NCI-H2171 treated with DMSO at 0.1 percent for 48 hours (cell line): Measurements from ENCODE around the gene APBA3.
A peak's percentile ranks its signal among the peaks of the same experiment; 100 is the strongest.

Experiments used
- DNase-seq: peaks from one replicate; lab custom pipeline; 2025; lab: John Stamatoyannopoulos, UW

The APBA3 gene

GRCh38 chr19:3788996-3789778, 27.7 kb upstream of the APBA3 start:
- no peak for DNase-seq

GRCh38 chr19:3785938-3786824, 24.7 kb upstream of the APBA3 start, which contains the start of gene MATK:
Gene MATK, minus strand, starts transcription at chr19:3786381. Its CDS starts 1,246 bp downstream, at chr19:3785135.
- DNase-seq, result peak; percentile 12

- DNase-seq, result peak; percentile 31
Measured at GRCh38 chr19:3785451-3785937, 24.0 kb upstream of the APBA3 start.

- DNase-seq, result no peak
Measured at GRCh38 chr19:3784607-3785450, 23.3 kb upstream of the APBA3 start.

- DNase-seq, result no peak
Measured at GRCh38 chr19:3783660-3784584, 22.4 kb upstream of the APBA3 start.

- DNase-seq, result no peak
Measured at GRCh38 chr19:3782903-3783302, 21.4 kb upstream of the APBA3 start.

- DNase-seq, result no peak
Measured at GRCh38 chr19:3782330-3782729, 20.8 kb upstream of the APBA3 start.

GRCh38 chr19:3781603-3782002, 20.1 kb upstream of the APBA3 start:
- no peak for DNase-seq

GRCh38 chr19:3780786-3781304, 19.4 kb upstream of the APBA3 start:
- DNase-seq, result no peak

- DNase-seq, result no peak
Measured at GRCh38 chr19:3778899-3779723, 17.6 kb upstream of the APBA3 start.

- DNase-seq, result no peak
Measured at GRCh38 chr19:3778104-3778867, 16.8 kb upstream of the APBA3 start.

- DNase-seq, result no peak
Measured at GRCh38 chr19:3776479-3777040, 15.1 kb upstream of the APBA3 start.

GRCh38 chr19:3775831-3776230, 14.3 kb upstream of the APBA3 start:
- DNase-seq, result no peak

GRCh38 chr19:3775374-3775711, 13.9 kb upstream of the APBA3 start:
- DNase-seq, result no peak

- DNase-seq, result no peak
Measured at GRCh38 chr19:3774621-3775373, 13.3 kb upstream of the APBA3 start.

GRCh38 chr19:3773814-3774515, 12.5 kb upstream of the APBA3 start:
- no peak for DNase-seq

GRCh38 chr19:3771906-3772455, 10.5 kb upstream of the APBA3 start, which contains the start of gene RAX2:
Gene RAX2, minus strand, starts transcription at chr19:3772228. Its CDS starts 486 bp downstream, at chr19:3771742.
- no peak for DNase-seq
